Upper lobe of left lung (tissue), 4 donors: ENCODE data around the gene ELOB.

Experiments used
- POLR2A ChIP-seq, 4 donors: fragments of 450-650 bp; IDR thresholded peaks; one replicate each; pipeline ENCODE4 v1.5.1; 2016 to 2017; ENCODE audit warnings: antibody characterized with exemption in 4 of 4, mild to moderate bottlenecking in 2 of 4
- POLR2AphosphoS5 ChIP-seq, 2 donors: sonication (generic); formaldehyde crosslinking; IDR thresholded peaks; one replicate each; pipeline ENCODE4 v1.5.1; 2017; ENCODE audit warnings: antibody characterized with exemption in 2 of 2
- TF ChIP-seq, protein P1 (sequence below), 6 experiments: fragments of 450-650 bp in 4 of 6; fragments of 200-600 bp in 2 of 6; sonication (generic) in 2 of 6; IDR thresholded peaks; one replicate each; pipeline ENCODE4 v1.5.1; 2016 to 2019; ENCODE audit warnings: antibody characterized with exemption in 6 of 6

DNA sequence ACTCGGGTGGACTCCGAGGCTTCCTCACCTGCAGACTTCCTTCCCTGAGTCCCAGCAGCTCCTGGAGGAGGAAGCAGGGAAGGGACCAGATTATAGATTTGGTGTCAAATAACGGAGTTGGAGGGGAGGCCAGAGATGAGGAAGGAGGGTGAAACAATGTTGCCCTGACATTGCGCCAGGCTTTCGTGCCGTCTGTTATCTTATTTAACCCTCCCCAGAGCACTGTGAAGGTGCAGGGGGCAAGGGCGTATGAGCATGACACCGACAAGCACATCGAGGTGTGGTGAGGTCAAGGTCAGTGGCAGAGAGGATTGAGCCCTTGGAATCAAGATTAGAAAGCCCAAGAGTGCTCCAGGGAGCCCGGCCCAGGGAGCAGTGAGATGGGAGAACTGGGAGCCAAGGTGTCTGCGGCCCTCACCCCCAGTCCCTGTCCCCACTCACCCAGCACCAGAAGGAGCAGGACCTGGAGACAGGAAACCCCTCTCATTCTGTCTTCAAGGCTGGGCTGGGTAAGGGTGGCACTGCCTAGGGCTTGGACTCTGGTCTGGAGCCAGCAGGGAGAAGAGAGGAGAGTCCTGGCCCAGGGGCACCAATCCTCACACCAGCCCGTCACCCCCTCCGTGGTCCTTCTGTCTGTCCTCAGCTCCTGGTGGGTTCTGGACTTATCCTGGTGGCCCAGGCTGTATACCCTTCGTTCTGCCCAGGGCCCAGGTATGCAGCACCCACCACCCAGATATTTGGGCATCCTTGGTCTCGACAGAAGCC is 9.2 kb upstream of the ELOB start:
- TF ChIP-seq POLR2A (IDR thresholded peaks at IDR 0.05) (no peak), POLR2AphosphoS5 (IDR thresholded peaks at IDR 0.05) (no peak)
- TF ChIP-seq, protein P1, sequence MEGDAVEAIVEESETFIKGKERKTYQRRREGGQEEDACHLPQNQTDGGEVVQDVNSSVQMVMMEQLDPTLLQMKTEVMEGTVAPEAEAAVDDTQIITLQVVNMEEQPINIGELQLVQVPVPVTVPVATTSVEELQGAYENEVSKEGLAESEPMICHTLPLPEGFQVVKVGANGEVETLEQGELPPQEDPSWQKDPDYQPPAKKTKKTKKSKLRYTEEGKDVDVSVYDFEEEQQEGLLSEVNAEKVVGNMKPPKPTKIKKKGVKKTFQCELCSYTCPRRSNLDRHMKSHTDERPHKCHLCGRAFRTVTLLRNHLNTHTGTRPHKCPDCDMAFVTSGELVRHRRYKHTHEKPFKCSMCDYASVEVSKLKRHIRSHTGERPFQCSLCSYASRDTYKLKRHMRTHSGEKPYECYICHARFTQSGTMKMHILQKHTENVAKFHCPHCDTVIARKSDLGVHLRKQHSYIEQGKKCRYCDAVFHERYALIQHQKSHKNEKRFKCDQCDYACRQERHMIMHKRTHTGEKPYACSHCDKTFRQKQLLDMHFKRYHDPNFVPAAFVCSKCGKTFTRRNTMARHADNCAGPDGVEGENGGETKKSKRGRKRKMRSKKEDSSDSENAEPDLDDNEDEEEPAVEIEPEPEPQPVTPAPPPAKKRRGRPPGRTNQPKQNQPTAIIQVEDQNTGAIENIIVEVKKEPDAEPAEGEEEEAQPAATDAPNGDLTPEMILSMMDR (IDR thresholded peaks at IDR 0.05) = no peak
